HG03354 (cell line): ENCODE data around the gene CIAO3.
"Not testable (repeated sequence)": the region's sequence is repeated elsewhere in the genome, so short reads cannot be mapped to it uniquely, and the experiment has no call there.

Source experiments
- ATAC-seq: cut with Tn5 transposase; IDR thresholded peaks from one replicate; pipeline ENCODE4 v1.9.1; 2021; ENCODE audit warnings: mild to moderate bottlenecking; ENCODE audit not compliant: unreplicated experiment, poor library complexity, severe bottlenecking

CIAO3 gene

GRCh38 chr16:761625-762513 lies 21.1 kb upstream of the CIAO3 start:
- ATAC-seq, result no peak

GRCh38 chr16:760545-761343 lies 19.9 kb upstream of the CIAO3 start, which contains the start of gene MSLN:
MSLN (plus strand) TSS chr16:760734; CDS start chr16:762681, 1,947 bp downstream.
- ATAC-seq, result no peak

DNA sequence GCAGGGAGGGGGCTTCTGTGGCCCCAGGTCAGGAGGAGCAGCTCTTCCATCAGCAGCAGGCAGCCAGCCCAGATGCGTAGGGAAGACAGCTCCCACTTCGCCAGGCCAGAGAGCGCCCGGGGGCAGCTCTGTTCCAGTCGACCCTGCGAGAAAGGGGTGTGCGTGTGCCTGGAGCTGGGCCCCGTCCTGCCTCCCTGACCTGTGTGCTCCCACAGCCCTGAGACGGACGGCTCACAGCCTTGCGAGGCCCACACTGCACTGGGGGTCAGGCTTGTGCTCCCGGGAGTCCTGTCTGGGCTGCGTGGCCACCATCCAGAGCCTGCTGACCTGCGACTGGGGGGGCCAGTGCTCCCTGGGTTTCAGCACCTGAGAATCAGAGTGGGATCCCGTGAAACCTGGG lies 19.3 kb upstream of the CIAO3 start:
- ATAC-seq, result no peak

DNA sequence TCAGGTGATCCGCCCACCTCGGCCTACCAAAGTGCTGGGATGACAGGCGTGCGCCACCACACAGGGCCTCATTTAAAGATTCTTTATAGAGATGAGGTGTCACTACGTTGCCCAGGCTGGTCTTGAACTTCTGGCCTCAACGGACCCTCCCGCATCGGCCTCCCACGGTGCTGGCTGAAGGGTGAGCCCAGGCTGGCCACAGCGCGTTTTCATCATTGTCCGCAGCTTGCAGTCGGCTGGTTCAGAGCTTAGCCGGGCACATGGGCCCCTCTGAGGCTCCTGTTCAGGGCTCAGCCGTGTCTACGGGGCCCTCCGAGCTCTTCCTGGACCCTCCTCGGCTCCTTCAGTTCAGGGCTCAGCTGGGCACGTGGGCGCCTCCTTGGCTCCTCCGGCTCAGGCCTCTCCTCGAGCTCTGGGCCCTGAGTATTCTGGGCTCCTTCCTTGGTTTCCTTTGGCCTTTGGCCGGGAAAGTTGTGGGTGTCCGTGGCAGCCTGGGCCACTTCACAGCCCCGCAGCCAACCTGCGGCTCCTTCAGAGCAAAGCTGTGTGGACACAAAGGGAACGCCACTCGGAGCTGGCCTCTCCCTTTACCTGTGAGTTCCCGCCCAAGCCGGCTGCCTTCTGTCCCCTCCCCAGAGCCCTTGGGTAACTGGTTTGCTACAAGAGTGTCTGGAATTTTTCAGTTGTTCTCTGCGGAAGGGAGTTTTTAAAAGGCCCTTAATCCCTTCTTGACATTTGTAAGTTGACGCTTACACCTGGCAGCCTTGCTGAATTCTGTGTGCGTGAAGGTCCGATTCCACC lies 18.5 kb upstream of the CIAO3 start:
- ATAC-seq, result no peak

GRCh38 chr16:756428-756827 lies 15.6 kb upstream of the CIAO3 start:
- ATAC-seq, result no peak

DNA sequence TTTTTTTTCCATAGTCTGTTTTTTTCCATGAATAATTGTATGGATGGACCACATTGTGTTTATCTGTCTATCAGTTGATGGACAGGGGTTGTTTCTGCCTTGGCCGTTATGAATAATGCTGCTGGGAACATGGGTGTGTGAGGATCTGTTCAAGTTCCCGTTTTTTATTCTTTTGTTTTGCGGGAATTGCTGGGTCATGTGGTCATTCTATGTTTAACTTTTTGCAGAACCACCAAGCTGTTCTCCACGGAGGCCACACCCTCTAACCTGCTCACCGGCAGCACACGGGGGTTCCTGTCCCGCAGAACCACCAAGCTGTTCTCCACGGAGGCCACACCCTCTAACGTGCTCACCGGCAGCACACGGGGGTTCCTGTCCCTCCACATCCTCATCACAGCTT lies 13.9 kb upstream of the CIAO3 start:
- no peak for ATAC-seq

DNA sequence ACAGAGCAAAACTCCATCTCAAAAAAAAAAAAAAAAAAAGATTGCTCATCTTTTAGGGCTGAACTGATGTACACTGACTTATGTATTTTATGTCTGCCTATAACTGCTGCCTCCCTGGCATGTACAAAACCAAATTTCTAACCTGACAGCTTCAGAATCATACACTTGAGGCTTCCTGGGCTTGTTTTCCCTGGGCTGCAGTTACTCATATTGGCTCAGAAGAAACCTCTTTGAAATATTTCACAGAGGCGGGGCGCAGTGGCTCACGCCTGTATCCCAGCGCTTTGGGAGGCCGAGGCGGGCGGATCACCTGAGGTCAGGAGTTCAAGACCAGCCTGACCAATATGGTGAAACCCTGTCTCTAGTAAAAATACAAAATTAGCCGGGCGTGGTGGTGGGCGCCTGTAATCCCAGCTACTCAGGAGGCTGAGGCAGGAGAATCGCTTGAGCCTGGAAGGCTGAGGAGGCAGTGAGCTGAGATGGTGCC lies 13.4 kb upstream of the CIAO3 start:
- ATAC-seq, result not testable (repeated sequence)

DNA sequence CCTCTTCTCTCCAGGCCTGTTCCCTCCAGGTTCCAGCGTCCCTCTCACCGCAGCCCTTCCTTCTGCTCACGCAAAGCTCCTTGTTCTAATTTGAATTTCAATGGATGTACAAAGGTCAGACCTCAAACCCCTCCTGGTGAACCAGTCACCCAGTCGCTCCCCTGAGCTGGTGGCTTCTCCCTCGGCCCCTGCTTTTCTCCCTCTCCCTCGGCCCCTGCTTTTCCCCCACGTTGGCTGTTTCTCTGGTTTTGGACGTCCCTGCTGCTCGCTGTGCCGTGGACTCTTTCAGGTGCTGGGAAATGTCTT lies 11.2 kb upstream of the CIAO3 start:
- no peak for ATAC-seq

DNA sequence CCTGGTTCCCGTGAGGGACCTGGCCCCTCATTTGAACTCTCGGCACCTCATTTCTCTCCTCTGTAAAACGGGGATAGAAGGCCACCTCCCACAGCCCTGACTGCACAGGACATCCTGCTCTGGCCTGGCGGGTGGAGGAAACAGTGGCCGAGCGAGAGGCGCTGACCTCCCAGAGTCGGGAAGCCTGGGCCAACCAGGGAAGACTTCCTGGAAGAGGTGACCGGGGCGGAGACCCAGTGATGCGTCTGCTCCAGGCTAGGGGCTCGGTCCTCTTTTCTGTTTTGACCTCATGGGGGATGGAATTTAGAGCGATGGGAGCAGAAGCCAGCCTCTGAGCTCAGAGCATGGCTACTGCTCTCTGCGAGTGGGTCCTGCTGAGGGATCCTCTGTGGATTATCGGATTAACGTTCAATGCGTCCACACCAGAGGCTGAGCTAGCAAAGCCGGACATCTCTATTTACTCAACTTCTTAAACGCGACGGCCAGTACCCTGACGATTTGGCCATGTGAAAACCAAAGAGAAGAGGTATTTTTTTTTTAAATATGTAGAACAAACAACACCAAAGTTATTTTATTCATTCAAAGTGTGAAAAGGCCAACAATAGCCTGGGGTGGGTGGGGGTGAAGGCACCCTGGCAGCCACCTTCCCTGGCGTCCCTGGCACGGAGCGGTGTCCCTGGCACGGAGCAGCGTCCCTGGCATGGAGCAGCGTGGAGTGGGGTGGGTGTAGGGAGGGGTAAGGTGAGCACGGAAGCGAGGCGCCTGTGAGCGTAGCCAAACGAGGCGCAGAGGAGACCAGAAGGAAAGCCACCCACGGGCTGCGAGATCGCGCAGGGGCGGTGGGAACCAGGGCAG lies 10.6 kb upstream of the CIAO3 start:
- ATAC-seq, result no peak

GRCh38 chr16:750485-750884 lies 9.7 kb upstream of the CIAO3 start:
- ATAC-seq, result no peak

- ATAC-seq, result no peak
Measured at GRCh38 chr16:749010-749409, 8.2 kb upstream of the CIAO3 start.

DNA sequence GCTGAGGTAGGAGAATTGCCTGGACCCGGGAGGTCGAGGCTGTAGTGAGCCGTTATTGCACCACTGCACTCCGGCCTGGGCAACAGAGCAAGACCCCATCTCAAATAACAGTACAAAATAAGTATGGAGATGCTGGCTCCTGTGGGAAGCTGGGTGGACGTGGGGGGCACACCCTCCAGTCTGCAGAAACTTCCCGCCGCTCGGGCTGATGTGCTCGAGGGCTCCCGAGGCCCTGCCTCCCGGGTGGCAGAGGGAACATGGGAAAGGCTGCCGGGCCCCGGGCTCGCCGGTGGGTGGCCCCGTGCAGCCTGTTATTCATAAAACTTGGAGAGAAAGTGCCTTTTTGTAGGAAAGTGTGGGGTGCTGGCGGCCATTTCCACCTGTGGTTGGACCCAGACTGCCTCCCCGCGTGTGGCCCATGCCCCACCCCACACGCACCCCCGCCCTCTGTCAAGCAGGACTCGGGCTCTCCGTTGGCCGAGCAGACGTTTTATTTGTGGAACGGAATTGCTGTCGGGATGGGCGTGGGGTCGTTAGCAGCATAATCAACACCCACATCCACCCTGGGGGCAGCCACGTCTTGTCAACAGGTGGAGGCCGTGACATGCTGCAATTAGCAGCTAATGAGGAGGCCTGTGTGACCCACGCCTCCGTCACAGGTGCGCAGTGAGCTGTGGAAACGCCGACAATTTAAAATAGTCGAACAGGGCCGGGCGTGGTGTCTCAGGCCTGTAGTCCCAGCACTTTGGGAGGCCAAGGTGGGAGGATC lies 7.4 kb upstream of the CIAO3 start:
- ATAC-seq, result no peak

- ATAC-seq, result no peak
Measured at GRCh38 chr16:746637-747036, 5.8 kb upstream of the CIAO3 start.

DNA sequence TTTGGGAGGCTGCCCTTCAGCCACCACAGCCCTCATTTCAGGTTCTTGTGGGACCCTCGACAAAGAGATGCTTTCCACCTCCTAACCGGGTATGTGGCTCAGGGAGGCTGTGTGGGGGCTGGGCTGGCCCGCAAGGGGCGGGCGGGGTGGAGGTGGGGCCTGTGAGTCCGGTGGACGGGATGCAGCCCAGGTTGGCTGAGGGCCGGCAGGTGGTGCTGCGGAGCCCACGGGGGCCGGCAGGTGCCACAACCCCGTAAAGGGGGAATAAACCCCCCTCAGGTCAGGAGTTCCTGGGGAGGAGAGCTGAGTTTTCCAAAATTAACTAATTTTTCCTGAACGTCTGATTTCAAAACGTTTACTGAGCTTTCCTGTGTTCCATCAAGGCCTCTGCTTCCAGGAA lies 4.9 kb upstream of the CIAO3 start:
- ATAC-seq, result no peak

GRCh38 chr16:743794-744500 lies 3.1 kb upstream of the CIAO3 start:
- ATAC-seq, result no peak

GRCh38 chr16:742894-743293 lies 2.1 kb upstream of the CIAO3 start:
- ATAC-seq, result not testable (repeated sequence)

DNA sequence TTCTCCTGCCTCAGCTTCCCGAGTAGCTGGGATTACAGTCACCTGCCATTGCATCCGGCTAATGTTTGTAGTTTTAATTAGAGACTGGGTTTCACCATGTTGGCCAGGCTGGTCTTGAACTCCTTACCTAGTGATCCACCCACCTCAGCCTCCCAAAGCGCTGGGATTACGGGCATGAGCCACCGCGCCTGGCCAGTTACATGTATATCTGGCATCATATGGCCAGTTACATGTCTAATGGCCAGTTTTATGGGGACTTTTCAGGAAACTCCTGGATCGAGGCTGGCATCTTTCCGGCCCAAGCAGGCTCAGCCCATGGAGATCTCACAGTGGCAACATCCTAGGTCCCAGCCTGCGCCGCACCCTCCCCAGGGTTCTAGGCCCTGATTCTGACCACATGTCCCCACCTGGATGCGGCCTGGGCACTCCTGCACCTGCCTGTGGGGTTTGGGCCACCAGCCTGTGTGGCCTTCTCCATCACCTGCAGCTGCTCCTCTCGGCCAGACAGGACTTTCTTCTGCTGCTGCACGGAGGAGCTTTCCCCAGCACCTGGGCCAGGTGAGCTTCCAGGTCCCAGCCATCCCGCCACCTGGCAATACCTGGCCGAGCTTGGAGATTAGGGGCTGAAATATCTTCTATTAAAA lies 1.3 kb upstream of the CIAO3 start:
- no peak for ATAC-seq

- peak; percentile 21 for ATAC-seq
Measured at GRCh38 chr16:740459-740763, 386 bp downstream of the CIAO3 start.
